Fibroblast of skin of right biceps (primary cell): ENCODE measurements around the gene IVD.
A peak's percentile ranks its signal among the peaks of the same experiment; 100 is the strongest.

ENCODE experiments used
- DNase-seq: peaks from one replicate; pipeline ENCODE4 v3.0.0-alpha.2; 2013

The IVD gene

GRCh38 chr15:40405501-40406381 is at the start of gene IVD:
Gene IVD, plus strand, starts transcription at chr15:40405795. Its CDS starts 33 bp downstream, at chr15:40405828.
- peak; percentile 95 for DNase-seq

GRCh38 chr15:40355976-40356585 is 49.5 kb upstream of the IVD start:
- DNase-seq, result no peak

GRCh38 chr15:40357246-40357645 is 48.3 kb upstream of the IVD start:
- no peak for DNase-seq

GRCh38 chr15:40357723-40358470 is 47.7 kb upstream of the IVD start, which contains the start of gene DISP2:
Gene DISP2, plus strand, starts transcription at chr15:40358219. Its CDS starts 103 bp downstream, at chr15:40358322.
- peak; percentile 77 for DNase-seq

GRCh38 chr15:40358471-40359353 is 46.9 kb upstream of the IVD start:
- no peak for DNase-seq

- no peak for DNase-seq
Measured at GRCh38 chr15:40360015-40360414, 45.6 kb upstream of the IVD start.

GRCh38 chr15:40361640-40362039 is 44.0 kb upstream of the IVD start:
- DNase-seq, result no peak

GRCh38 chr15:40363611-40364010 is 42.0 kb upstream of the IVD start:
- no peak for DNase-seq

- no peak for DNase-seq
Measured at GRCh38 chr15:40364251-40364650, 41.3 kb upstream of the IVD start.

- DNase-seq, result no peak
Measured at GRCh38 chr15:40365016-40365415, 40.6 kb upstream of the IVD start.

GRCh38 chr15:40365624-40366456 is 39.8 kb upstream of the IVD start:
- no peak for DNase-seq

- no peak for DNase-seq
Measured at GRCh38 chr15:40366457-40367370, 38.9 kb upstream of the IVD start.

- no peak for DNase-seq
Measured at GRCh38 chr15:40367371-40367685, 38.3 kb upstream of the IVD start.

- peak; percentile 82 for DNase-seq
Measured at GRCh38 chr15:40367686-40368611, 37.6 kb upstream of the IVD start.

GRCh38 chr15:40368719-40369473 is 36.7 kb upstream of the IVD start:
- no peak for DNase-seq

GRCh38 chr15:40369474-40369869 is 36.1 kb upstream of the IVD start:
- DNase-seq, result no peak

GRCh38 chr15:40369971-40370370 is 35.6 kb upstream of the IVD start:
- DNase-seq, result no peak

GRCh38 chr15:40372981-40373380 is 32.6 kb upstream of the IVD start:
- peak; percentile 25 for DNase-seq

- no peak for DNase-seq
Measured at GRCh38 chr15:40377606-40378005, 28.0 kb upstream of the IVD start.
